RWPE1 (cell line): ENCODE data around the gene SRP72.
A peak's percentile ranks its signal among the peaks of the same experiment; 100 is the strongest.

Source experiments
- CTCF ChIA-PET: fragments of 350-600 bp; sonication (Branson Sonifier 250); formaldehyde crosslinking; extraction: SDS; loops from one replicate; lab custom pipeline; 2021; lab: Yijun Ruan, JAX
- POLR2A ChIA-PET: fragments of 400-600 bp; formaldehyde crosslinking; extraction: SDS; loops from one replicate; lab custom pipeline; 2020; ENCODE audit warnings: antibody characterized with exemption; ENCODE audit not compliant: low non-redundant PET; lab: Yijun Ruan, JAX
- DNase-seq: peaks from one replicate; pipeline ENCODE4 v3.0.0; 2012; ENCODE audit warnings: low spot score
- H3K27ac ChIP-seq: fragments of 450-650 bp; 2 replicates; pipeline ENCODE4 v1.5.1; 2017
- CTCF ChIP-seq: fragments of 450-650 bp; conservative IDR thresholded peaks from 2 replicates; pipeline ENCODE4 v1.5.1; 2017; ENCODE audit warnings: low read depth, mild to moderate bottlenecking

The SRP72 gene

GRCh38 chr4:56430203-56430602 lies 37.2 kb upstream of the SRP72 start:
- ChIA-PET POLR2A (no interaction called here), CTCF (no interaction called here)
- TF ChIP-seq CTCF: no peak
- H3K27ac ChIP-seq: no peak overlapping the region
- no peak for DNase-seq

GRCh38 chr4:56433280-56433679 lies 34.1 kb upstream of the SRP72 start:
- POLR2A ChIA-PET: no interaction called here
- no peak for TF ChIP-seq CTCF
- CTCF ChIA-PET: interaction anchor here (0.6 to 0.9 kb wide), 2 partner anchors 28 to 297 kb away, joined by 3 to 4 read pairs; no protein-coding TSS in a partner anchor
- H3K27ac ChIP-seq: peak overlapping the region; percentile 37; the same call in 1 of the 2 replicates
- no peak for DNase-seq

GRCh38 chr4:56434599-56435139 lies 32.7 kb upstream of the SRP72 start:
- POLR2A ChIA-PET: interaction anchor here (1.1 to 1.3 kb wide), 2 partner anchors 33 to 47 kb away, joined by 8 to 11 read pairs; partner anchors contain the start of gene AASDH
- CTCF ChIA-PET: interaction anchor here (0.6 kb wide), 1 partner anchor 482 kb away, joined by 4 read pairs; no protein-coding TSS in a partner anchor
- DNase-seq: peak; percentile 55
- TF ChIP-seq CTCF: no peak
- H3K27ac ChIP-seq: peak overlapping the region; percentile 95

GRCh38 chr4:56435140-56435926 lies 32.1 kb upstream of the SRP72 start, which contains the start of gene PPAT:
Gene PPAT, minus strand, starts transcription at chr4:56435615. Its CDS starts 138 bp downstream, at chr4:56435477.
- DNase-seq: peak; percentile 97
- ChIA-PET CTCF (interaction anchor here (0.6 kb wide), 1 partner anchor 9 kb away, joined by 4 read pairs; no protein-coding TSS in a partner anchor), POLR2A (interaction anchor here (0.7 to 1.3 kb wide), 6 partner anchors 24 to 542 kb away, joined by 3 to 13 read pairs (median 7); partner anchors contain the start of genes AASDH and NOA1)
- peak within 1 kb of the TSS; percentile 95 for H3K27ac ChIP-seq
- TF ChIP-seq CTCF: 0 out of 2 replicates have a peak, but pooled peaks have one; percentile 8

GRCh38 chr4:56438766-56439165 lies 28.7 kb upstream of the SRP72 start:
- no peak for DNase-seq
- no peak for TF ChIP-seq CTCF
- H3K27ac ChIP-seq: no peak overlapping the region
- ChIA-PET CTCF (no interaction called here), POLR2A (no interaction called here)

- no peak for DNase-seq
- POLR2A ChIA-PET: interaction anchor here (0.6 kb wide), 1 partner anchor 26 kb away, joined by 8 read pairs; no protein-coding TSS in a partner anchor
- CTCF ChIA-PET: interaction anchor here (0.9 kb wide), 1 partner anchor 17 kb away, joined by 3 read pairs; no protein-coding TSS in a partner anchor
- no peak overlapping the region for H3K27ac ChIP-seq
- no peak for TF ChIP-seq CTCF
Measured at GRCh38 chr4:56440983-56441382, 26.4 kb upstream of the SRP72 start.
